CD4-positive, alpha-beta T cell treated with Interleukin-17A for 4 hours (primary cell): ENCODE measurements around the gene SPAG4.

ENCODE experiments used
- DNase-seq: peaks from one replicate; pipeline ENCODE4 v3.0.0-alpha.2; 2020; ENCODE audit warnings: mixed read lengths

Gene SPAG4

GRCh38 chr20:35615667-35616464 is at the start of gene SPAG4:
SPAG4 (plus strand) TSS chr20:35615829; CDS start chr20:35616004, 175 bp downstream.
- peak; percentile 100 for DNase-seq

GRCh38 chr20:35568645-35569044 is 47.0 kb upstream of the SPAG4 start:
- no peak for DNase-seq

- no peak for DNase-seq
Observed at GRCh38 chr20:35571555-35571954, 44.1 kb upstream of the SPAG4 start.

- DNase-seq: no peak
Observed at GRCh38 chr20:35572838-35573237, 42.8 kb upstream of the SPAG4 start.

GRCh38 chr20:35575958-35576357 is 39.7 kb upstream of the SPAG4 start:
- DNase-seq: no peak

GRCh38 chr20:35576816-35577215 is 38.8 kb upstream of the SPAG4 start:
- DNase-seq: no peak

GRCh38 chr20:35578469-35578868 is 37.2 kb upstream of the SPAG4 start:
- no peak for DNase-seq

GRCh38 chr20:35579196-35579595 is 36.4 kb upstream of the SPAG4 start:
- DNase-seq: no peak

- no peak for DNase-seq
Observed at GRCh38 chr20:35582131-35582530, 33.5 kb upstream of the SPAG4 start.

- DNase-seq: no peak
Observed at GRCh38 chr20:35582741-35583404, 32.8 kb upstream of the SPAG4 start.

GRCh38 chr20:35583636-35584560 is 31.7 kb upstream of the SPAG4 start:
- no peak for DNase-seq

GRCh38 chr20:35586751-35587425 is 28.7 kb upstream of the SPAG4 start:
- DNase-seq: no peak

- DNase-seq: no peak
Observed at GRCh38 chr20:35587436-35587835, 28.2 kb upstream of the SPAG4 start.

GRCh38 chr20:35588397-35588796 is 27.2 kb upstream of the SPAG4 start:
- DNase-seq: no peak

GRCh38 chr20:35592339-35592974 is 23.2 kb upstream of the SPAG4 start:
- DNase-seq: no peak

GRCh38 chr20:35595456-35595855 is 20.2 kb upstream of the SPAG4 start:
- DNase-seq: no peak

GRCh38 chr20:35595901-35596300 is 19.7 kb upstream of the SPAG4 start:
- no peak for DNase-seq

- DNase-seq: no peak
Observed at GRCh38 chr20:35597186-35597585, 18.4 kb upstream of the SPAG4 start.

GRCh38 chr20:35598476-35598875 is 17.2 kb upstream of the SPAG4 start:
- DNase-seq: no peak

GRCh38 chr20:35598899-35599775 is 16.5 kb upstream of the SPAG4 start:
- no peak for DNase-seq

- DNase-seq: no peak
Observed at GRCh38 chr20:35599776-35600120, 15.9 kb upstream of the SPAG4 start.
